Endothelial cell of umbilical vein (primary cell): ENCODE measurements around the gene EYS.

Experiments used
- CTCF ChIP-seq, 2 donors: IDR thresholded peaks; 1 replicate in 1 of 2; 2 replicates in 1 of 2; pipeline ENCODE4 v1.5.1; 2011; ENCODE audit warnings: low read length in 2 of 2, mild to moderate bottlenecking in 2 of 2, moderate library complexity in 2 of 2, control low read depth in 1 of 2, inconsistent platforms in 1 of 2, low read depth in 1 of 2; ENCODE audit not compliant: insufficient read depth in 1 of 2; ENCODE audit errors: extremely low read depth in 1 of 2
- MAX ChIP-seq: IDR thresholded peaks from 2 replicates; pipeline ENCODE4 v1.6.1; 2011; ENCODE audit not compliant: insufficient read depth, insufficient read length
- POLR2AphosphoS5 ChIP-seq: IDR thresholded peaks from 2 replicates; pipeline ENCODE4 v1.6.1; 2012; ENCODE audit warnings: low read depth, mild to moderate bottlenecking, control low read depth, low read length, moderate library complexity; ENCODE audit not compliant: insufficient read depth

- TF ChIP-seq MAX: no peak
- TF ChIP-seq CTCF (IDR thresholded peaks at IDR 0.05; ENCODE audit: extremely low read depth in 1 of 2, insufficient read depth in 1 of 2, low read depth in 1 of 2, low read length in 2 of 2): no peak
- TF ChIP-seq POLR2AphosphoS5: no peak
These were observed 1972.1 kb downstream of the EYS start for GRCh38 chr6:63734923-63735322.
